Astrocyte (in vitro differentiated cells and primary cell): Measurements from ENCODE around the gene APBA2. TPM values are rescaled to one million over a fixed set of nuclear protein-coding genes. Genes with fewer than 3 reads are reported as not detected.

Source experiments
- DNase-seq: peaks from one replicate; pipeline ENCODE4 v3.0.0-alpha.2; 2010; ENCODE audit warnings: low read depth
- FAIRE-seq: peaks from 2 replicates; lab custom pipeline; 2011; peaks lifted over from hg19 to GRCh38; lab: Jason Lieb, UNC
- H2AFZ ChIP-seq: 2 replicates; pipeline ENCODE4 v1.6.0; 2012; ENCODE audit warnings: low read depth, low read length, inconsistent platforms
- H3K27ac ChIP-seq: 2 replicates; pipeline ENCODE4 v1.5.1; 2011; ENCODE audit warnings: low read depth, low read length, inconsistent platforms
- H3K27me3 ChIP-seq: 2 replicates; pipeline ENCODE4 v1.6.0; 2011; ENCODE audit warnings: low read length, inconsistent platforms; ENCODE audit not compliant: insufficient read depth
- H3K36me3 ChIP-seq: 2 replicates; pipeline ENCODE4 v1.5.1; 2011; ENCODE audit warnings: low read length, inconsistent platforms; ENCODE audit not compliant: insufficient read depth
- H3K4me1 ChIP-seq: 2 replicates; pipeline ENCODE4 v1.5.1; 2011; ENCODE audit warnings: low read length, inconsistent platforms; ENCODE audit not compliant: insufficient read depth
- H3K4me2 ChIP-seq: 2 replicates; pipeline ENCODE4 v1.6.0; 2012; ENCODE audit warnings: low read length, inconsistent platforms
- H3K4me3 ChIP-seq: 2 replicates; pipeline ENCODE4 v1.5.1; 2011; ENCODE audit warnings: low read depth, mild to moderate bottlenecking, low read length, inconsistent platforms; ENCODE audit not compliant: insufficient read depth
- H3K79me2 ChIP-seq: 2 replicates; pipeline ENCODE4 v1.6.0; 2012; ENCODE audit warnings: mild to moderate bottlenecking, low read length, inconsistent platforms; ENCODE audit not compliant: insufficient read depth
- H3K9ac ChIP-seq: 2 replicates; pipeline ENCODE4 v1.6.0; 2012; ENCODE audit warnings: mild to moderate bottlenecking, low read length, inconsistent platforms
- H3K9me3 ChIP-seq: 2 replicates; pipeline ENCODE4 v1.5.1; 2012; ENCODE audit warnings: low read depth, mild to moderate bottlenecking, low read length, inconsistent platforms; ENCODE audit not compliant: insufficient read depth
- H4K20me1 ChIP-seq: 2 replicates; pipeline ENCODE4 v1.6.0; 2012; ENCODE audit warnings: low read length, inconsistent platforms; ENCODE audit not compliant: insufficient read depth
- H3K27ac Mint-ChIP-seq: one replicate; pipeline ENCODE4 v1.8.0; 2021; ENCODE audit warnings: mild to moderate bottlenecking, mixed read lengths; ENCODE audit not compliant: unreplicated experiment
- H3K27me3 Mint-ChIP-seq: one replicate; pipeline ENCODE4 v1.8.0; 2021; ENCODE audit warnings: low read depth, mixed read lengths; ENCODE audit not compliant: unreplicated experiment
- H3K36me3 Mint-ChIP-seq: one replicate; pipeline ENCODE4 v1.8.0; 2021; ENCODE audit warnings: low read depth, mixed read lengths; ENCODE audit not compliant: unreplicated experiment
- H3K4me1 Mint-ChIP-seq: one replicate; pipeline ENCODE4 v1.8.0; 2021; ENCODE audit warnings: low read depth, mixed read lengths; ENCODE audit not compliant: unreplicated experiment
- H3K4me3 Mint-ChIP-seq: one replicate; pipeline ENCODE4 v1.8.0; 2021; ENCODE audit warnings: mild to moderate bottlenecking, moderate library complexity, mixed read lengths; ENCODE audit not compliant: unreplicated experiment
- H3K9me3 Mint-ChIP-seq: one replicate; pipeline ENCODE4 v1.8.0; 2021; ENCODE audit warnings: mild to moderate bottlenecking, mixed read lengths; ENCODE audit not compliant: unreplicated experiment
- EZH2 ChIP-seq: IDR thresholded peaks from 2 replicates; pipeline ENCODE4 v1.6.1; 2012; ENCODE audit warnings: mild to moderate bottlenecking, low read length, inconsistent platforms; ENCODE audit not compliant: insufficient read depth
- total RNA-seq: library from RNA; stranded (reverse); gene quantifications from 2 replicates; pipeline ENCODE4 v1.2.1, GENCODE V29; 2021
- TF ChIP-seq, protein P1 (sequence below): IDR thresholded peaks from 2 replicates; pipeline ENCODE4 v1.5.1; 2011; ENCODE audit warnings: low read depth, mild to moderate bottlenecking, inconsistent platforms, low read length, moderate library complexity; ENCODE audit not compliant: insufficient read depth

The APBA2 gene
- total RNA-seq, 1 donor from 2014 or later, result 15.2 TPM

GRCh38 chr15:29123171-29123570 lies 237.4 kb downstream of the APBA2 start:
- DNase-seq (no peak), FAIRE-seq (no peak)
- Histone ChIP-seq H3K9me3 (no peaks in the 10 kb centered on the region), H3K4me2 (no peak overlapping the region), H3K27ac (no peak overlapping the region), H3K4me3 (no peak overlapping the region), H3K27me3 (no peaks in the 10 kb centered on the region), H2AFZ (no peak overlapping the region), H3K4me1 (peaks cover 14% of the 10 kb centered on the region), H3K36me3 (no peaks in the 10 kb centered on the region), H3K9ac (no peak overlapping the region), H4K20me1 (no peaks in the 10 kb centered on the region), H3K79me2 (no peaks in the 10 kb centered on the region)
- H3K27ac Mint-ChIP-seq, result no peak overlapping the region
- H3K9me3 Mint-ChIP-seq, result no peaks in the 10 kb centered on the region
- H3K4me3 Mint-ChIP-seq, result no peak overlapping the region
- no peaks in the 10 kb centered on the region for H3K36me3 Mint-ChIP-seq
- TF ChIP-seq, protein P1, sequence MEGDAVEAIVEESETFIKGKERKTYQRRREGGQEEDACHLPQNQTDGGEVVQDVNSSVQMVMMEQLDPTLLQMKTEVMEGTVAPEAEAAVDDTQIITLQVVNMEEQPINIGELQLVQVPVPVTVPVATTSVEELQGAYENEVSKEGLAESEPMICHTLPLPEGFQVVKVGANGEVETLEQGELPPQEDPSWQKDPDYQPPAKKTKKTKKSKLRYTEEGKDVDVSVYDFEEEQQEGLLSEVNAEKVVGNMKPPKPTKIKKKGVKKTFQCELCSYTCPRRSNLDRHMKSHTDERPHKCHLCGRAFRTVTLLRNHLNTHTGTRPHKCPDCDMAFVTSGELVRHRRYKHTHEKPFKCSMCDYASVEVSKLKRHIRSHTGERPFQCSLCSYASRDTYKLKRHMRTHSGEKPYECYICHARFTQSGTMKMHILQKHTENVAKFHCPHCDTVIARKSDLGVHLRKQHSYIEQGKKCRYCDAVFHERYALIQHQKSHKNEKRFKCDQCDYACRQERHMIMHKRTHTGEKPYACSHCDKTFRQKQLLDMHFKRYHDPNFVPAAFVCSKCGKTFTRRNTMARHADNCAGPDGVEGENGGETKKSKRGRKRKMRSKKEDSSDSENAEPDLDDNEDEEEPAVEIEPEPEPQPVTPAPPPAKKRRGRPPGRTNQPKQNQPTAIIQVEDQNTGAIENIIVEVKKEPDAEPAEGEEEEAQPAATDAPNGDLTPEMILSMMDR, result no peak
- no peak for TF ChIP-seq EZH2
- H3K4me1 Mint-ChIP-seq, result peaks cover 12% of the 10 kb centered on the region
- H3K27me3 Mint-ChIP-seq, result peaks cover 1% of the 10 kb centered on the region

DNA sequence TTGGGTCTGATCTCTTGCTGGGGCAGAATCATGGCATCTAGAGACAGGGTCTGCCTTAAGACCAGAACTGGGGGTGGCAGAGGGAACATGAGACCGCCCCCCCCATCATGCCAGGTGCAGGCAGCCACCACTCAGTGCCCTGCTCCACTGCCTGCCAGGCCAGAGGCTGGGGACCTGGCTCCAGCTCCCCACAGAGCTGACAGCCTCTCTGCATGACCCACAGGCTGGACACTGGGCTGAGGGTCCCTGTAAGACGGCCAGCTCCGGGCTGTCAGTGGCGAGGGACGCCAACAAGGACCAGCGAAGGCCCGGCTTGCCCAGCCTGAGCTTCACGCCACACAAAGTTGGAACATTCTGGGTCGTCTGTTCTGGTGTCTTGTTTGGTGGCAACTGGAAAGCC lies 238.2 kb downstream of the APBA2 start:
- Histone ChIP-seq H3K27ac (peak overlapping the region; percentile 28), H2AFZ (no peak overlapping the region), H3K4me1 (peaks cover 14% of the 10 kb centered on the region), H3K4me2 (peak overlapping the region; percentile 61), H3K9me3 (no peaks in the 10 kb centered on the region), H4K20me1 (no peaks in the 10 kb centered on the region), H3K36me3 (no peaks in the 10 kb centered on the region), H3K79me2 (no peaks in the 10 kb centered on the region), H3K9ac (peak overlapping the region; percentile 40), H3K4me3 (no peak overlapping the region), H3K27me3 (no peaks in the 10 kb centered on the region)
- TF ChIP-seq, protein P1, result no peak
- no peak for TF ChIP-seq EZH2
- no peak overlapping the region for H3K4me3 Mint-ChIP-seq
- no peaks in the 10 kb centered on the region for H3K9me3 Mint-ChIP-seq
- H3K4me1 Mint-ChIP-seq, result peaks cover 12% of the 10 kb centered on the region
- no peak for FAIRE-seq
- H3K27ac Mint-ChIP-seq, result peak overlapping the region; percentile 89
- H3K36me3 Mint-ChIP-seq, result no peaks in the 10 kb centered on the region
- DNase-seq, result no peak
- peaks cover 6% of the 10 kb centered on the region for H3K27me3 Mint-ChIP-seq

- Histone ChIP-seq H3K79me2 (no peaks in the 10 kb centered on the region), H4K20me1 (no peaks in the 10 kb centered on the region), H3K36me3 (no peaks in the 10 kb centered on the region), H3K9me3 (no peaks in the 10 kb centered on the region), H3K4me2 (peak overlapping the region; percentile 61), H3K4me1 (peaks cover 14% of the 10 kb centered on the region), H3K27ac (peak overlapping the region; percentile 28), H3K9ac (peak overlapping the region; percentile 40), H3K4me3 (no peak overlapping the region), H3K27me3 (no peaks in the 10 kb centered on the region), H2AFZ (peak overlapping the region; percentile 13)
- H3K27ac Mint-ChIP-seq, result peak overlapping the region; percentile 89
- peak; percentile 68 for DNase-seq
- H3K27me3 Mint-ChIP-seq, result peaks cover 8% of the 10 kb centered on the region
- peaks cover 12% of the 10 kb centered on the region for H3K4me1 Mint-ChIP-seq
- H3K4me3 Mint-ChIP-seq, result no peak overlapping the region
- TF ChIP-seq, protein P1, result peak; percentile 23
- no peak for TF ChIP-seq EZH2
- no peak for FAIRE-seq
- no peaks in the 10 kb centered on the region for H3K9me3 Mint-ChIP-seq
- H3K36me3 Mint-ChIP-seq, result no peaks in the 10 kb centered on the region
Measured at GRCh38 chr15:29124581-29125381, 239.0 kb downstream of the APBA2 start.
